NOMO-1 (cell line): Measurements from ENCODE around the gene TRAPPC4.
"Not testable (repeated sequence)": the region's sequence is repeated elsewhere in the genome, so short reads cannot be mapped to it uniquely, and the experiment has no call there.

Experiments
- DNase-seq, 2 experiments: peaks; one replicate each; lab custom pipeline; 2025; ENCODE audit not compliant: unreplicated experiment in 2 of 2; lab: John Stamatoyannopoulos, UW

The TRAPPC4 gene

DNA sequence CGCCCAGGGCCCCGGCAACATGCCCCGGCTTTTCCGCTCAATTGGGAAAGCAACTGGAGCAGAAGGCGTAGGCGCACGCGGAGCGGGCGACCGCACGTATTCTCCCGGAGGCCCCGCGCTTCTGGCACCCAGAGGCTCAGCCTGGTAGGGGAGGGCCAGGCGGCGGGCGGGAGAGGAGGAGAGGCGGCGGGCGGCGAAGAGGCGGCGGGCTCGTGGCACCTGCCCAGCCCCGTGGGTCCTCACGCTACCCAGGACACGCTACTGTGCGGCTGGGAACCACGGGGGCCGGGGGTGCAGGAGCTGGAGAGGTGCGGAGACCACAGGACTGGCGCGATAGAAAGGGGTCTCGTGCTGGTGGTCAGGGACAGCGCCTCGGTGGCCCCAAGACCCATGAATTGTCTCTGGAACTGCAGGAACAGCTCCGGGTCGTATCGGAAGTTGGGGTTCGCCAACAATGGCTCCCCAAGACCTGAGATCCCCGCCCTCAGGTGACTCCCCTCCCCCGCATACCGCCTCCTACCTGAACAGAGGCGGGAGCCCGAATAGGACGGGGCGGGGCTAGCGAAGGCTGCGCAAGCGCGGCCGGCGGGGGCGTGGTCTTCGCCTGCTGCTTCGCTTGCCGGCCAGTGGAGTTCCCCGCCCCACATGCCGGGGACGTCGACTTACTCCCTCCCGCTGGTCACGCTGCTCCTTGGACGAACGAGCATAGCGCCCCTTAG lies 11.9 kb downstream of the TRAPPC4 start, which contains the start of gene SLC37A4:
TSS of gene SLC37A4 (minus strand) at position 549 of the 719 bp plus-strand sequence.
- DNase-seq, result peak; percentile 97

- DNase-seq, result no peak
These were observed 13.3 kb downstream of the TRAPPC4 start for GRCh38 chr11:119031912-119032280.

- not testable (repeated sequence) for DNase-seq
These were observed 14.9 kb downstream of the TRAPPC4 start for GRCh38 chr11:119033421-119033820.

GRCh38 chr11:119034813-119035212 lies 16.2 kb downstream of the TRAPPC4 start:
- no peak for DNase-seq

DNA sequence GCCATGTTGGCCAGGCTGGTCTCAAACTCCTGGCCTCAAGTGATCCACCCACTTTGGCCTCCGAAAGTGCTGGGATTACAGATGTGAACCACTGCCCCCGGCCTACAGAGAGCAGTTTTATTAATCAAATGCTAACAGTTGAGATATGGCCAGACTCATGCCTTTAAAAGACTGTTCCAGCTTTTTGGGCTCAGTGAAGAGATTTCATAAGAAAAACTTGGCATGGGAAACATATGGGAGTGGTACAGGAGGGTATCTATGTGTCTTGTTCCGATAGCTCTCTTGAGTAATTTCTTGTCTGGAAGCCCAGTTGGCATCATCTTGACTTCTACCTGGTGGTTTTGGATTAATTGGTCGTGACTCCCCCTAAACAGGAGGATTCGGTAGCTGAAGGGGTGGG lies 20.3 kb downstream of the TRAPPC4 start:
- no peak for DNase-seq

- DNase-seq, result not testable (repeated sequence)
These were observed 20.9 kb downstream of the TRAPPC4 start for GRCh38 chr11:119039471-119039870.

- DNase-seq, result no peak
These were observed 23.4 kb downstream of the TRAPPC4 start for GRCh38 chr11:119041821-119042514.

- no peak for DNase-seq
These were observed 24.4 kb downstream of the TRAPPC4 start for GRCh38 chr11:119042927-119043326.

GRCh38 chr11:119044708-119045107 lies 26.1 kb downstream of the TRAPPC4 start:
- DNase-seq, result no peak

DNA sequence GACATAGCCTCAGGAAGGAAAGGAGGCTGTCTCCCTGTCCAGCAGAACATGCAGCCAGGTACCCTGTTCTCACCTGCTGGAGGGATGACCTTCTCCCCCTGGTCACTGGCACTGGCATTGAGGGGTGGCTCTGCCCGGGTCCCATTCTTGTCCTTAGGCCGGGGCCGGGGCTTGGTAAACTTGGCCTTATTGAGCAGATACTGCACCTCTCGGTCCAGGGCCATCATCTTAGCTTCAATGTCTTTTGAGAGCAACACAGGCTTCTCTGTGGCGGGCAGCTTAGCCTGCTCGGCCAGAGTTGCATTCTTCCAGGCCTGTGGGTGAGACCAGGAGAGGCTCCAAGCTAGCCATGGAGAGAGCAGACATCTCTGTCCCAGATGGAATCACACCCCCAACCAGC lies 27.9 kb downstream of the TRAPPC4 start:
- DNase-seq, result no peak

GRCh38 chr11:119047205-119047604 lies 28.6 kb downstream of the TRAPPC4 start:
- no peak for DNase-seq

- DNase-seq, result no peak
These were observed 30.1 kb downstream of the TRAPPC4 start for GRCh38 chr11:119048644-119049043.

DNA sequence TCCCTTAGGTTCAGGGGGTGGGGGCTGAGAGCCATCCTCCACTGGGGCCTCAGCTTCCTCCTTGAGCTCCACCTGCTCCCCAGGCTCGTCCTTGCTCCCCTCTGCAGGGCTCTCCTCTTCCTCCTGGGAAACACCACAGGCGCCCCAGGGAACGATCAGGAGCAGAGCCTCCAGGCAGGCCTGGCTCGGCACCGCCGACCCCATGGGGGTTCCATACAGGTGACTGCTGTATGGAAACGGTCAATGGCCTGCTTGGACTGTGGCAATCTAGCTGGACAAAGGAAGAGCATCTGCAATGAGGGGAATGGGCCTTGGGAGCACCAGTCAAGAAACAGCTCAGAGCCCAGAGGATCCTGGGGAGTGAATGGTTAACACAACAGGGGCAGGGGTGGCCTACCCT lies 30.5 kb downstream of the TRAPPC4 start:
- no peak for DNase-seq

DNA sequence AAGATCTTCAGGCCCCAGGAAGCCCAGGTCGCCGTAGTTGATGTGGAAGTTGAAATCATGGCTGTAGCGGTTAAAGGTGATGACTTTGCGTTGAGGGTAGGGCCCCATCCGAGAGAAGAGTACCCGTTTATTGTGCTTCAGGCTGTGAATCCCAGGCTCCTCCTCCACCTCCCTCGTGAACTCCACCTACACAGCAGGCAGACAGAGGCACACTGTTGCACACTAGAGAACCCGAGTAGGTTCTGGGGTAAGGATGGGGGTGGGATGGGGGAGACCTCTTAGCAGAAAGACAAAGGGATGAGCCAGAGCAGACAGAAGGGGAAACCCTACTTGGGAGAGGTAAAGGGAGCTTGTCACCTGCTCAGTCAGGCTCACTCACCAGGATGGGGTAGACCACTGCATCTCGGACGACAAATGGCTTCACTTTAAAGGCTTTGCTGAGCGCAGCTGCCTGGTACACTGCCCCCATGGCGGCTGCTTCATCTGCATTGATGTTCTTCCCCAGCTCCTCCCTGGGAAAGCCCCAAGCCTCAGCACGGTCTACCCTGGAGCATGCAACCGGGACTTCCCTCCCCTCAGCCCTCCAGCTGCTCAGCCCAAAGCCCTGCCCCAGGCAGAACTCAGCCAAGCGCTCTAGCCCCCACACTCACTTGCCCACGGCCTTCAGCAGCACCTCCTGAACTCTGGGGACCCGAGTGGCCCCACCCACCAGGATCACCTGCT lies 33.0 kb downstream of the TRAPPC4 start:
- no peak for DNase-seq

DNA sequence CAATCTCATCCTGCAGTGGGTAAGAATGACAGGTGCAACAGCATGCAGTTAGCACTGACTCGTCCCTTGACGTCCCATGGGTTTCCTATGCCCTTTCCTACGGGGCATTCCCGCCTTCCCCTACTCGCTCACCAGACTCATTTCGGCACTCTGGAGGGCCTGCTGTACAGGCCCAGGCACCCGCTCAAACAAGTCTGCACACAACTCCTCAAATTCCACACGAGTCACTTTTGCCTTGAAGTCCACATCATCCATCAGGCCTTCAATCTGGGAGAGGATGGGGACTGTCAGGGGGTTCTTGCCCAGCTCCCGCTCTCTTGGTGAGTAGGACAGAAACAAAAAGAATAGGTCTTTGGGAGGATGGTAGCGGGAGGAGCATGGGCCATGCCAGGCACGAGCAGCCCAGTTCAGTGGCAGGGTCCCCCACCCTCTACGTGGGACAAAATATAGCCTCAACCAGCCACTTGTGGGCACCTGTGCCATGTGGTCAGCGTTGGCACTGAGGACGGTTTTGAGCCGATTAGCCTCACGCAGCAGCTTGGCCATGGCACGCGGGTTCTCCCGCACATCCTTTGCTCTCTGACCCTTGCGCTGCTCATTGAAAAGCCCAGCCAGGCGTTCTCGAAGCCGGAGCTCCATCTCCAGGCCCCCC lies 33.7 kb downstream of the TRAPPC4 start:
- DNase-seq, result no peak

DNA sequence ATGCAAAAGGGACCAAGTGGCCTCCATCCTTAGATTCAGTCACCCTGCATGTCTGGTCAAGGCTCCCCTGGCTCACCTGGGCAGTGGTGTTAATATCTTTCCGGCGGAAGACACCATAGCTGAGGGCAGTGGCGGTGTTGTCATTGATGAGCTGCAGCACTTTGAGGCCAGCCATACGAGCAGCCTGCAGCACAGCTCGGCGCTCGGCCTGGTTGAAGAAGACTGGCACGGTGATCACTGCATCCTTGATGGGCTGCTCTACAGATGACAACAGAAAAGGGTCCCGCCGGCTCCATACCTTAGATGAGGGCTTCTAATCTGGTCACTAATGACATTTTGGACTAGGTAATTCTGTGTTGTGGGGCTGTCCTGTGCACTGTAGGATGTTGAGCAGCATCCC lies 35.9 kb downstream of the TRAPPC4 start:
- no peak for DNase-seq

DNA sequence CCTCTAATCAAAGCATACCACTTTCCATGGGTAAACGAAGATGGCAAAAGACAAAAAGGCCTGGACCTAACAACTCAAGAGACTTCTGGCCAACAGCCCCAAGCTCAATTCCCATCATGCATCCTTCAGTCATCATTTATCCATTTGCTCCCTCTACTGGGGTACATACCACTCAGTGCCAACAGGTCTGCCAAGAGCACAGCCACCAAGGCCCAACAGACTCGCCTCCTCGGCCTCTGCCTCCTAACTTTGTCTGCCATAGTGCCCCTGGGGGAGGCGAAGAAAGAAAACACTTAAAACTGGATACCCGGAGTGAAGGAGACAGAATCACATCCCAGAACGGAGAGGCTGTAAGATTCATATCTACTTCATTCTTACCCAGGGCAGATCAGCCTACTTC lies 37.3 kb downstream of the TRAPPC4 start:
- peak; percentile 16 to 38 for DNase-seq

GRCh38 chr11:119056421-119056999 lies 37.9 kb downstream of the TRAPPC4 start:
- DNase-seq, result peak in 1 of 2 experiments; percentile 9

- DNase-seq, result peak; percentile 96 to 97
These were observed 38.6 kb downstream of the TRAPPC4 start, which contains the start of gene HYOU1 for GRCh38 chr11:119057000-119057769. Gene HYOU1 (minus strand): TSS chr11:119057205. CDS start chr11:119056160, 1,045 bp downstream.

DNA sequence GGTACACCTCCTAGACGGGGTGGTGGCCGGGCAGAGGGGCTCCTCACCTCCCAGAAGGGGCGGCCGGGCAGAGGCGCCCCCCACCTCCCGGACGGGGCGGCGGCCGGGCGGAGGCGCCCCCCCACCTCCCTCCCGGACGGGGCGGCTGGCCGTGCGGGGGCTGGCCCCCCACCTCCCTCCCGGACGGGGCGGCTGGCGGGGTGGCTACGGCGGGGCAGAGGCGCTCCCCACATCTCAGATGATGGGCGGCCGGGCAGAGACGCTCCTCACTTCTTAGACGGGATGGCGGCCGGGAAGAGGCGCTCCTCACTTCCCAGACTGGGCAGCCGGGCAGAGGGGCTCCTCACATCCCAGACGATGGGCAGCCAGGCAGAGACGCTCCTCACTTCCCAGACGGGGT lies 40.6 kb downstream of the TRAPPC4 start:
- DNase-seq, result not testable (repeated sequence)
